HG03139 (cell line): ENCODE results near the gene STX2.
"Not testable (repeated sequence)": the region's sequence is repeated elsewhere in the genome, so short reads cannot be mapped to it uniquely, and the experiment has no call there.

ENCODE experiments used
- ATAC-seq: cut with Tn5 transposase; IDR thresholded peaks from one replicate; pipeline ENCODE4 v1.9.1; 2021; ENCODE audit not compliant: unreplicated experiment

STX2 gene

DNA sequence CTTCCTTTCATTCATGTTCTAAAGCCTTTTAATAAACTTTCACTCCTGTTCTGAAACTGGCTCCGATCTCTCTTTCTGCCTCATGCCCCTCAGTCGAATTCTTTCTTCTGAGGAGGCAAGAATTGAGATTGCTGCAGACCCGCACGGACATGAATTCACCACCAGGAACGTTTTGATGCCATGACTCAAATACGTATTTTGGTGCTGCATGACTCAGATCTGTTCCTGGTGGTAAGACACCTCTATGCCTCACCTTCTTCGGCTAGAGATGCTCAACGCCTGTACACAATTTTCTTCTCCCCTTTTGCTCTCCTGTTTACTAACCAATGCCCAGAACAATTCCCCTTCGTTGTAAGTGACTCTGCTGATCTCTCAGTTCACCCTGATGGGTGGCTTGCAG is 70.9 kb downstream of the STX2 start:
- ATAC-seq, result no peak

DNA sequence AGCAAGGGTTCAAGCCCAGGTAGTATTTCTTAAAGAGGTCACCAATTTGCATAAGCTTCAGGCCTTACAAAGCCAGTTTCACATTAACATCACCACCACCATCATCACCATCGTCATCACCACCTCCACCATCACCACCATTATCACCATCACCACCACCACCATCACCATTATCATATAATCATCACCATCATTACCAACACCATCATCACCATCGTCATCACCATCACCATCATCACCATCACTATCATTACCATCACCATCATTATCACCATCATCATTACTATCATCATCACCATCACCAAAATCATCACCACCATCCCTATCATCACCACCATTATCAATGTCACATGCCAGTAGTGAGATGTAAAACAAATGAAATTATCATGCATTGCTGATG is 72.6 kb downstream of the STX2 start:
- ATAC-seq, result no peak

DNA sequence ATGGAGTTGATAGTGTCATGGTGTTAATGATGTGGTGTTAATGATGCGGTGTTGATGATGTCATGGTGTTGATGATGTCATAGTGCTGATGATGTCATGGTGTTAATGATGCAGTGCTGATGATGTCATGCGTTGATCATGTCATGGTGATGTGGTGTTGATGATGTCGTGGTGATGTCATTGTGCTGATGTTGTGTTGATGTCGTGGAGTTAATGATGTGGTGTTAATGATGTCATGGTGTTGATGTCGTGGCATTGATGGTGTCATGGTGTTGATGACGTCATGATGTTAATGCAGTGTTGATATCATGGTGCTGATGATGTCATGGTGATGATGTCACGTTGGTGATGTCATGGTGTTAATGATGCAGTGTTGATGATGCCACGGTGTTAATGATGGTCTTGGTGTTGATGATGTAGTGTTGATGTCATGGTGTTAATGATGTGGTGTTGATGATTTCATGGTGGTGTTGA is 73.8 kb downstream of the STX2 start:
- ATAC-seq, result no peak

DNA sequence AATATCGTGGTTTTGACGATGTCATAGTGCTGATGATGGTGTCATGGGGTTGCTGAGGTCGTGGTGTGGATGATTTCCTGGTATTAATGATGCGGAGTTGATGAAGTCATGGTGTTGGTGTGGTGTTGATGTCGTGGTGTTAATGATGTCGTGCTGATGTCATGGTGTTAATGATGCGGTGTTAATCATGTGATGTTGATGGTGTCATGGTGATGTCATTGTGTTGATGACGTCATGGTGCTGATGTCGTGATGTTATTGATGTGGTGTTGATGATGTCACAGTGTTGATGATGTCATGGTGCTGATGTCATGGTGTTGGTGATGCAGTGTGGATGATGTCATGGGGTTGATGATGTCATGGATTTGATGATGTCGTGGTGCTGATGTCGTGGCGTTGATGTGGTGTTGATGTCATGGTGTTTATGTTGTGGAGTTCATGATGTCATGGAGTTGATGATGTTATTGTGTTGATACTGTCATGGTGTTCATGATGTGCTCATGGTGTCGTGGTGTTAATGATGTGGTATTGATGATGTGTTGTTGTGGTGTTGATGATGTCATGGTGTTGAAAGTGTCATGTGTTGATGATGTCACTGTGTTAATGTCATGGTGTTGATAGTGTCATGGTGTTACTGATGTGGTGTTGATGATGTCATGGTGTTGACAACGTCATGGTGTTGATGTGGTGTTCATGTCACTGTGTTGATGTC is 74.4 kb downstream of the STX2 start:
- ATAC-seq, result no peak

DNA sequence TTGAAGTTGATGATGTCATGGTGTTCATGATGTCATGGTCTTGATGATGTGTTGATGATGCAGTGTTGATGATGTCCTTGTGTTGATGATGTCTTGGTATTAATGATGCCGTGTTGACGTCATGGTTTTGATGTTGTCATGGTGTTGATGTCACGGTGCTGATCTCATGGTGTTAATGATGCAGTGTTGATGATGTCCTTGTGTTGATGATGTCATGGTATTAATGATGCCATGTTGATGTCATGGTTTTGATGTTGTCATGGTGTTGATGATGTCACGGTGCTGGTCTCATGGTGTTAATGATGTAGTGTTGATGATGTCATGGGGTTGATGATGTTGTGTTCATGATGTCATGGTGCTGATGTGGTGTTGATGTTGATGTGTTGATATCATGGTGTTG is 75.0 kb downstream of the STX2 start:
- ATAC-seq, result no peak

DNA sequence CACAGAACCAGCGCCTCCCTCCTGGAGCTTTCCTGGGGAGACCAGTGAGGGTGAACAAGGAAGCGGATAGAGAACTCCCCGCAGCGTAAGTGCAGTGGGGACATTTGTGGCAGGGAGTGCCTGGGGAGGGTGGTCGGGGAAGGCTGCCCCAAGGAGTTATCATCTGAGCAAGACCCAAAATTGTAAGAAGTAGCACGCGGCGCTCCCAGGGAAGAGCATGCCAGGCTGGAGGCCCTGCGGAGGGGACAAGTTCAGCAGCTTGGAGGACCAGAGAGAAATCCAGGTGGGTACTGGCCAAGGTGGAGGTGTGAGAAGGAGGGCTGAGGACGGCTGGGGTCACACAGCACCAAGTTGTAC is 76.8 kb downstream of the STX2 start:
- ATAC-seq, result no peak

DNA sequence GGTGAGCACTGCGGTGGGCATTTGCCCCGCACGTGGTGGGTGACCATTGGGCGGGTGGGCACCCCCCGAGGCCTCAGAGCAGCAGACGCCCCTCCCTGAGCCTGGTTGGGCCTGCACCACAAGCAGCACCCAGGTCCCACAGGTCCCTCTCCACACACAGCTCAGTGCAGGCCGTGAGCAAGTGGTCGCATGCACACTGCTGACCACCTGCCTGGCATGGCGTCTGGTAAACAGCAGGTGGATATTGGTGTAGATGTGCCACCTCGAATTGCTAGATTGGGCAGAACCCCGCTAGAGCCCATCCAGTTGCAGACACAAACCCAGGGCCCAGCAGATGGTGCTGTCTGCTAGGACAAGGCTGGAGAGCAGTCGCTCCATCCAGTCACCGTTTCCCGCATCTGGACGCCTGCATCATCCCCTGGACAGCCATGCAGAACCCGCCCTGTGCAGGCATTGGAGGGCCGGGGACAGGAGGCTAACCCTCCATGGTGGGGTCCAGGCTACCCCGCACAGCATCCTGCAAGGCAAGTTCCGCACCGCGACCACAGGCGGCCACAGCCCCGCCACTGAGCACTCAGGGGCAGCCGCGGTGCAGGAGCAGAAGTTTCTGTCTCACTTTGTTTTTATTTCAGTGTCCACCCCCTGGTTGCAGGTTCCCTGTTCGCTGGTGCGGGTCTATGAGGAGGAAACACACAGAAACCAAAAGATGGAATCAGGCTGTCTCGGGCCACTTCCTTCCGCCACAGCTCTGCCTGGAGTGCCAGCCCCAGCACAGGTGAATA is 77.3 kb downstream of the STX2 start:
- ATAC-seq, result no peak

DNA sequence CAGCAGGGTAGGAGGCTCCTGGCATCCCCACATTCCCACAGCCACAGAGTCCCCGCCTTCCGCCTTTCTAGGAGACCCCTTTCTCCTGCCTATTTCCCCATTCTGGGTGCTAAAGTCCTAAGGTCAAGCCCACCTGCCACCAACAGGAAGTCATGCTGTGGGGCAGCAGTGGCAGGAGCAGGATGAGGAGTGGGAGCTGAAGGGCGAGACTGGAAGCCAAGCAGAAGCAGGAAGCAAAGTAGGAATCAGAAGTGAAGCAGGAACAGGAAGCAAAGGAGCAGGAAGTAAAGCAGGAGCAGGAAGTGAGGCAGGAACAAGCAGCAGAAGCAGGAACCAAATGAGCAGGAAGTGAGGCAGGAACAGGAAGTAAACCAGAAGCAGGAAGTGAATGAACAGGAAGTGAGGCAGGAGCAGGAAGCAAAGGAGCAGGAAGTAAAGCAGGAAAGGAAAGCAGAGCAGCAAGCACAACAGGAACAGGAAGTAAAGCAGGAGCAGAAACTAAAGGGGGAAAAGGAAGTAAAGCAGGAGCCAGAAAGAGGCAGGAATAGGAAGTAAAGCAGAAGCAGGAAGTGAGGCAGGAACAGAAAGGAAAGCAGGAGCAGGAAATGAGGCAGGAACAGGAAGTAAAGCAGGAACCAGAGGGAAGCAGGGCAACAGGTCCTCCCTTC is 84.7 kb downstream of the STX2 start:
- ATAC-seq, result no peak

DNA sequence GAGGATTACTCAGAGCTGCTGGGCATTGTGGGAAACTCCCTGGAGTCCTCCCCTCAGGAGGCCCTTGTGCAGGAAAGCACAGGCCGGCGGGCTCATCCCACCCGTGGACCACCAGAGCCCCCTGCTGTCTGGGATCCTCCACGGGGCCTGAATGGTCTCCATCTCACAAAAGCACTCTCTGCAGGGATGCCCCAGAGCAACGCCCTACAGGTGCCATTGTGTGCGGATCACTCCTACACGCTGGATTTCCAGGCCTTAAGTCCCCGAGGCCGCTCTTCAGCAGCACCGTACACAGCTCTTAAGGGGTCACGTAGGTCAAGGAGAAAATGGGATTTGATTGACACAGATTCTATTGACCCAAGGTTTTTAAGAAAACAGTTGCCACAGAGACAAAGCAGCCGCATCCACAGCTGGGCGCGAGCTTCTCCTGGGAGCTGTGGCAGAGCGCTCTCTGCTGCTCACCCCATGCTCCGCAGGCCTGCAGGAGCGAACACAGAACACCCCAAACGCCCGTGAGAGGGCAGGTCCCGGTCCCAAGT is 86.3 kb downstream of the STX2 start:
- ATAC-seq, result no peak

DNA sequence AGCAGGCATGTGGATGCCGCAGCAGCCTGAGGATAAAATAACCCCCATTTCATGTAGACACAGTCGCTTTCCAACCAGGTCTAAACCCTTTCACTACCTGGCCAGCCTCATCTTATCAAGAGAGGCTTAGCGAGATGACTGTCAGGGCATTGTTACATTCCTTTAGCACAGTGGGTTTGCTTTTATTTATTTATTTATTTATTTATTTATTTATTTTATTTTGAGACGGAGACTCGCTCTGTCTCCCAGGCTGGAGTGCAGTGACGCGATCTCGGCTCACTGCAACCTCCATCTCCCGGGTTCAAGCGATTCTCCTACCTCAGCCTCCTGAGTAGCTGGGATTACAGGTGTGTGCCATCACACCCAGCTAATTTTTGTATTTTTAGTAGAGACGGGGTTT is 87.0 kb downstream of the STX2 start:
- not testable (repeated sequence) for ATAC-seq

DNA sequence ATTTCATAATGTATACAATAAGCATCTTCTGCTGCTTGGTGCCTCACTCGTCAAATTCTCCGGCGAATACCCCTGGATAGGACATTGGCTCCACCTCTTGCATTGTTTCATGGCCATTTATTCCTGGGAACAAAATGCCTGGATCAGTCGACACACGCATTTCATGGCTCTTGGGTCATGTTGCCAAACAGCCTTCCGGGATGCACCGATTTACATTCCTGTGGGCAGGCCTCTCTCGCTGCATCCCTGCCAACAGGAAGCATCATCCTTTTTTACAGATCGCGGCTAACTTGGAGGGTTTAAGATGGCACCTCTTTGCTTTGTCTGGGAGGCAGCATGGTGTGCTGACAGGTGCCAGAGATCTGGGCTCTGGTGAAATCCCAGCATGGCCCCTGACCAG is 90.3 kb downstream of the STX2 start:
- no peak for ATAC-seq

DNA sequence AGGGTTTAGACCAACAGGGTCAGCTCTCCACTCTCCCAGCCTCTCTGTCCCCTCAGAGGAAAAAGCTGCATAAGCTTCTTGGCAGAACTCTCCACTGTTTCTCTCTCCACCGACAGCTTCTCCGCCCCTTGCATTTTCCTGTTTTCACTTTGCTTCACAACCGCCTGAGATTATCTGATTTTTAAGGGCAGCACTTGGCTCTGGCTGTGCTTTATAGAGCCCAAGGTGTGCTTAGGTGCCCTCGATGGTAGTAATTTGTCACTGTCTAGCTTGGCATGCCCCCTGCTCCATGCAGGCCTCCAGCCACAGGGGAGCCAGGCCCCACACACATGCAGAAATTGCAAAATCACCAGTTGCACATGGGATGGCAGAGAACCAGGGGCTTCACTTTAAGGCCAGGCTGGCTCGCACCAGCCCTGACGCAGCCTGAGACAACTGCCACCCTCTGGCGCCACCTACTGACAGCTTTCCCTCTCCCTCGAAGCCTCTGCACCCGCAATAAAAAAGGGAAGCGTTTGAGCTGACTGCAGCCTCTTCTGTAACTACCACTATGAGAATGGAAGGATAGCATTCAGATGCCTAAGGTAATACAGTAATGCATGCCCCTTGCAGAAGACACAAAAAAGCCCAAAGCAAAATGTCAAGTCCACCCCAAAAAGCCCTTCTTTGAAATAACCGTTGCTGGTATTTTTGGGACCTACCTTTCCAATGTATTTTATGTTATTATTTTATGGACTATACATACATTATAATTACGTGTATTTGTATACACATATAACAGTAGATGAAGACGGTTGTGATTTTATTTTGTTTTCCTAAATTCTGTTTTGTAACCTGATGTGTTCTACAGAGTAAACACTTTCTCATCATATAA is 90.9 kb downstream of the STX2 start:
- ATAC-seq, result peak; percentile 95

DNA sequence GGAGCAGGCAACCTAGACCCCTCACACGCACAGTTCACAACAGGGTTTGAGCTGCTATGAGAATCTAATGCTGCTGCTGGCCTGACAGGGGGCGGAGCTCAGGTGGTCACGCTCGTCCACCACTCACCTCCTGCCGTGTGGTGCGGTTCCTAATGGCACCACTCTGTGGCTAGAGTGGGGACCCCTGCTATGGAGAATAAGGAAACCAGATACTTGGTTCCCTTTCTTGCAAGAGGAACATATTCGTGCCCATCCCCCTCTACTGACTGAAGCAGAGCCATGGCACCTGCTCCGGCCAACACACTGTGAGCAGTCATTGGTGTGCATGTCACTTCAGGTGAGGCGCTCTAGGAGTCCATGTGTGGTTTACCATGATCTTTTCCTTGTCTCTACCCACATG is 92.5 kb downstream of the STX2 start:
- no peak for ATAC-seq

DNA sequence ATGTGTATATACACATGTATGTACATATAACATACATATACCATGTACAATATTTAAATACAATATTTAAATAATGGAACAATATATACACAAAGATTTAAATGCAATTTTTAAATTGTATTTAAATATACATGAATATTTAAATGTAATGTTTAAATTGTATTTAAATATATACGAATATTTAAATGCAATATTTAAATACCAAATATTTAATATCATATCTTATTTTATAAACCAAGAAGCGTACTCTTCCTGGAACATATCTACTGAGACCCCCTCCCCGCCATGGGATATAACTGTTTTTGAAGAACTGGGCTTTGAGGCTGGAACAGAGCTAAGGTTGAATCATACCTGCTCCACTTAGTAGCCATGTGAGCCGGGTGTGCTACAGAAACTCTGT is 93.1 kb downstream of the STX2 start:
- no peak for ATAC-seq

DNA sequence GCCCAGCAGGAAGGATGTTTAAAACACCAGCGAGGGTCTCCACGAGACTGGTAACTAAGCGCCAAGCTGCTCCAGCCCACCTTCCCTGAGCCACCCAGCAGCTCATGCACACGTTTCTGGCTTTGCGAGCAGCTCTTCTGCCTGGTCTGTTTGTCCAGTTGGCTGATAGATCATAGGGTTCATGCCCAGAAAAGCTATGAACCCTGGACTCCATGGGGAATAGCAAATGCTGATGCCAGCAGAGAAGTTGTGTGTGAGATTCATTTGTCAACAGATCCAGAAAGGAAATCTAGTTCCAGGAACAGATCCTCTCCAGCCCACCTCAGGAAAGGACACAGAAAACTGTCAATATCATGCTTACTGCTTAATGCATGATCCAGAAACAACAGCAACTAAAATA is 94.8 kb downstream of the STX2 start:
- no peak for ATAC-seq

DNA sequence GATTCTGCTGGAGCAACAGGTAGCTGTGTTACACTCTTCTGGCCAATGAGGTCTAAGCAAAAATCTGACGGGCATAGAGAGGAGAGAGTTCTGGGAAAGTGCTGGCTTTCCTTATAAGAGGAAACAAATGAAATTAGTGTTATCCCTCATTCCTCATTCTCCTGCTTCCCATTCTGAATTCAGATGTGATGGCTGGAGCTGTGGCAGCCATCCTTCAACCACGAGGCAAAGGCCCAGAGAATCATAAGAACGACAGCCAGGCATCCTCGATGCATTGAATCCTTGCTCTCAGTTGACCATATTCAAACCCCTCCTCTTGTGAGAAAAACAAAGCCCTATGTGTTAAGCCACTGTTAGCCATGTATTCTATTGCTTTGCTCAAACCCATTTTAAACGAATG is 95.4 kb downstream of the STX2 start:
- no peak for ATAC-seq

DNA sequence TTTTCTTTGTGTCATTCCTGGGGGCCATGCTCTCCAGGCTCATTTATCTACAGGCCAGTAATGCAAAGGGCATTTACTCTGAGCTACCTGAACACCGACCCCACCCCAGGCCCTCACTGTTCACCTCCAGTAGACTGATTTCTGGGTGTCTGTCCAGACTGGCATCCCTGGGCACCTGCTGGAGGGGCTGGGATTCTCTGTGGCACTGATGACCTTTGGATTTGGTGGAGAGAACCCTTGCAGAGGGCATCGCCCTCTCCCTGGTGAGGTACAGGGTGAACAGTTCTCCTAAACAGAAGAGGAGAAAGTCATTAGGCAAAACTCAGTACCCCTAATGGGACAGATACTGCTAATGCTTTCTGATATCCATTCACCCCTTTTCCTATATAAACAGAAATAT is 95.9 kb downstream of the STX2 start:
- no peak for ATAC-seq

DNA sequence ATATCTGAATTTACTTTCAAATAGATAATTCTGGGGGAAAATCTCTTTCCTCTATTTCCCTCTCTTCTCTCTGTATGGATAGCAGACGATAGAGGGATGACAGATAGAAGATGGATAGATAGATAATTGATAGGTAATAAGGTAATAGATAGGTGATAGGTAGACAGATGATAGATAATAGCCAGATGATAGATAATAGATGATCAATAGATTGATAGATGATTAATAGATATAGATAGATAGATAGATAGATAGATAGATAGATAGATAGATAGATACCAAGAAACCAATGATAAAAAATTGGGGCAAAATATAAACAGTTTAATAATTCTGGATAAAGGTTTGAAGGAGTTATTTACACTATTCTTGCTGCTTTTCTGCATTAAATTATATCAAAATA is 96.3 kb downstream of the STX2 start:
- ATAC-seq, result no peak

DNA sequence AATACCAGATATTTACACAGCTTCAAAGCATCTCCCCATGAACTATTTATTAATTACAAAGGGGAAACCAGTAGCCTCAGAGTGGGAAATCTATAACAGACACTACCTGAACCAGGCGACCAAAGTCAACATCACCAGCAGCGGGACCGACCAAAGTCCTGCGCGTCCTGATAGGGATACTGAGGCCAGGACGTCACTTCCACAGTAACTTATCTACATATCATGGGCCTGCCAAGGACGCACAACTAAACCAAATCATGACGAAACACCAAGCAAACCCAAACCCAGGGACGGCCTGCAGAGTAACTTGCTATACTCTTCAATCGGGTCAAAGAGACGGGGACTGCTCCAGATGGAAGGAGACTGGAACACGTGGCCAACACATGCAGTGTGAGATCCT is 96.9 kb downstream of the STX2 start:
- no peak for ATAC-seq
